OCI-LY3 (cell line): ENCODE results near the gene S100A10.

Experiments
- H2AFZ ChIP-seq: fragments of 200-600, 300-600 bp; shearing (Covaris generic); 2 replicates; pipeline ENCODE4 v1.6.0; 2014; ENCODE audit warnings: antibody characterized with exemption, low read depth, low read length
- H3K27ac ChIP-seq: fragments of 200-600, 300-600 bp; sonication (generic); 2 replicates; pipeline ENCODE4 v1.5.1; 2014; ENCODE audit warnings: mild to moderate bottlenecking, low read length, moderate library complexity, mixed read lengths
- H3K27me3 ChIP-seq: fragments of 200-600, 300-600 bp; sonication (generic); 2 replicates; pipeline ENCODE4 v1.6.1; 2014; ENCODE audit warnings: low read depth, low read length, mixed read lengths
- H3K36me3 ChIP-seq: fragments of 200-600, 300-600 bp; sonication (generic); replicated peaks from 2 replicates; pipeline ENCODE3; 2014; ENCODE audit warnings: low read depth, low read length, mixed read lengths
- H3K4me1 ChIP-seq: fragments of 300-600, 200-600 bp; sonication (generic); 2 replicates; pipeline ENCODE4 v1.6.1; 2014; ENCODE audit warnings: low read length, mixed read lengths
- H3K4me2 ChIP-seq: fragments of 200-600, 300-600 bp; sonication (generic); 2 replicates; pipeline ENCODE4 v1.6.1; 2014; ENCODE audit warnings: low read length, mixed read lengths
- H3K4me3 ChIP-seq: fragments of 300-600, 200-600 bp; sonication (generic); 2 replicates; pipeline ENCODE4 v1.5.1; 2014; ENCODE audit warnings: antibody characterized with exemption, mild to moderate bottlenecking, low read length, moderate library complexity
- H3K79me2 ChIP-seq: fragments of 300-600, 200-600 bp; shearing (Covaris generic); 2 replicates; pipeline ENCODE4 v1.6.1; 2014; ENCODE audit warnings: mild to moderate bottlenecking, low read length, mixed read lengths
- H3K9ac ChIP-seq: fragments of 300-600, 200-600 bp; shearing (Covaris generic); 2 replicates; pipeline ENCODE4 v1.6.0; 2014; ENCODE audit warnings: mild to moderate bottlenecking, low read length, moderate library complexity
- H3K9me3 ChIP-seq: fragments of 200-600, 300-600 bp; shearing (Covaris generic); 2 replicates; pipeline ENCODE4 v1.6.1; 2014; ENCODE audit warnings: low read length, mixed read lengths; ENCODE audit not compliant: insufficient read depth
- H4K20me1 ChIP-seq: fragments of 200-600, 300-600 bp; sonication (generic); 2 replicates; pipeline ENCODE4 v1.6.1; 2016; ENCODE audit warnings: low read length, mixed read lengths; ENCODE audit not compliant: insufficient read depth
- EZH2phosphoT487 ChIP-seq: fragments of 200-600 bp; shearing (Covaris generic); IDR thresholded peaks from 2 replicates; pipeline ENCODE4 v1.6.1; 2018; ENCODE audit warnings: antibody characterized with exemption, mixed run types, low read depth
- TF ChIP-seq, protein P1 (sequence below): fragments of 200-600, 300-600 bp; sonication (generic); IDR thresholded peaks from 2 replicates; pipeline ENCODE4 v1.5.1; 2014; ENCODE audit warnings: antibody characterized with exemption, low read length, low read depth

S100A10 gene

DNA sequence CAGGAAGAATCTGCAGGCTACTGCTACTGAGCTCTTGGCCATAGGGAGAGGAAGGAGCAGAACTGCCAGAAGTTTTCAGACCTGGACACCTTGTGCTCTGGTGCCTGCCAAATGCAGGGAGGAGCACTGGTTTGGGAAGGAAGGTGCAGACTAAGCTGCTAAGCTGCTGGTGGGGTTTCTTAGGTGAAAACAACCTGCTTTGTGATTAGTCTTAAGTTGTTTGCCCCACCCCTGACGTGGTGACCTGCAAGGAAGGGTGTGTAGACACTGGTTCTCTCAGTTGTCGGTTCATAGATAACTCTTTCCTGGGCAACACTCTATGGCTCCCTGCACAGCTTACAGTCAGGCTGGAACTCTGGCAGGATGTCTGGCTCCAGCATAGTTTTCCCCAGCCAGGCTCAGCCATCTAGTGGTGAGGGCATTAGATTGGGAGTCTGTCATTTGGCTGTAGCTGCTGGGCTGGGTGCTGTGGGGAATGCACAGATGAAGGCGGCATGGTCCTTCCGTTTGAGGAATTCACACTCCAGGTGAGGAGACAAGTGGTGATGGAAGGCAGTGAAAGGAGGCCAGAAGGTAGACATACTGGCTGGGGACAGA, 10.3 kb upstream of the S100A10 start:
- Histone ChIP-seq H3K27ac (no peak overlapping the region), H3K9me3 (no peaks in the 10 kb centered on the region), H2AFZ (no peak overlapping the region), H3K9ac (no peak overlapping the region), H4K20me1 (no peaks in the 10 kb centered on the region), H3K36me3 (no peaks in the 10 kb centered on the region), H3K79me2 (no peaks in the 10 kb centered on the region), H3K27me3 (peaks cover 55% of the 10 kb centered on the region), H3K4me2 (no peak overlapping the region), H3K4me1 (peaks cover 13% of the 10 kb centered on the region), H3K4me3 (no peak overlapping the region)
- TF ChIP-seq EZH2phosphoT487: no peak
- TF ChIP-seq, protein P1, sequence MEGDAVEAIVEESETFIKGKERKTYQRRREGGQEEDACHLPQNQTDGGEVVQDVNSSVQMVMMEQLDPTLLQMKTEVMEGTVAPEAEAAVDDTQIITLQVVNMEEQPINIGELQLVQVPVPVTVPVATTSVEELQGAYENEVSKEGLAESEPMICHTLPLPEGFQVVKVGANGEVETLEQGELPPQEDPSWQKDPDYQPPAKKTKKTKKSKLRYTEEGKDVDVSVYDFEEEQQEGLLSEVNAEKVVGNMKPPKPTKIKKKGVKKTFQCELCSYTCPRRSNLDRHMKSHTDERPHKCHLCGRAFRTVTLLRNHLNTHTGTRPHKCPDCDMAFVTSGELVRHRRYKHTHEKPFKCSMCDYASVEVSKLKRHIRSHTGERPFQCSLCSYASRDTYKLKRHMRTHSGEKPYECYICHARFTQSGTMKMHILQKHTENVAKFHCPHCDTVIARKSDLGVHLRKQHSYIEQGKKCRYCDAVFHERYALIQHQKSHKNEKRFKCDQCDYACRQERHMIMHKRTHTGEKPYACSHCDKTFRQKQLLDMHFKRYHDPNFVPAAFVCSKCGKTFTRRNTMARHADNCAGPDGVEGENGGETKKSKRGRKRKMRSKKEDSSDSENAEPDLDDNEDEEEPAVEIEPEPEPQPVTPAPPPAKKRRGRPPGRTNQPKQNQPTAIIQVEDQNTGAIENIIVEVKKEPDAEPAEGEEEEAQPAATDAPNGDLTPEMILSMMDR: no peak; the same call in 1 of the 2 replicates

DNA sequence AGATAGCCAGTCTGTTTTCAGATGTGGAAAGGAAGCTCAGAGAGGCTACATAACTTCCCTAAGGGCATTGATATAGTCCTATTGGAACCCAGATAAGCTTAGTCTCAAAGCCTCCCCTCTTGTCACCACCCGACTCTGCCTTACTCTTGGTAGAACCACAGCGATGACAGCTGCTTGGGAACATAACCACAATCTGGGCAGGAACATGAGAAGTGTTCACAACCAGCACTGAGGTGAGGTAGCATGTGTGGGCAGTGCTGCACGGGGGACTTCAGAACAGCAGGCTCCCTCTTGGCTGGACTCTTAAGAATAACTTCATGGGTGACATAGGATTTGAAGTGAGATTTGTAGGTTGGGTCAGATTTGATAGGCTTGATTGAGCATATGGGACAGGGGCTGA, 9.3 kb upstream of the S100A10 start:
- H3K4me1 ChIP-seq: peaks cover 13% of the 10 kb centered on the region
- no peak overlapping the region for H3K27ac ChIP-seq
- no peak overlapping the region for H3K9ac ChIP-seq
- TF ChIP-seq, protein P1: no peak
- peaks cover 48% of the 10 kb centered on the region for H3K27me3 ChIP-seq
- no peaks in the 10 kb centered on the region for H4K20me1 ChIP-seq
- H3K36me3 ChIP-seq: no peaks in the 10 kb centered on the region
- H3K79me2 ChIP-seq: no peaks in the 10 kb centered on the region
- no peak overlapping the region for H2AFZ ChIP-seq
- no peak overlapping the region for H3K4me3 ChIP-seq
- H3K4me2 ChIP-seq: no peak overlapping the region
- H3K9me3 ChIP-seq: no peaks in the 10 kb centered on the region

DNA sequence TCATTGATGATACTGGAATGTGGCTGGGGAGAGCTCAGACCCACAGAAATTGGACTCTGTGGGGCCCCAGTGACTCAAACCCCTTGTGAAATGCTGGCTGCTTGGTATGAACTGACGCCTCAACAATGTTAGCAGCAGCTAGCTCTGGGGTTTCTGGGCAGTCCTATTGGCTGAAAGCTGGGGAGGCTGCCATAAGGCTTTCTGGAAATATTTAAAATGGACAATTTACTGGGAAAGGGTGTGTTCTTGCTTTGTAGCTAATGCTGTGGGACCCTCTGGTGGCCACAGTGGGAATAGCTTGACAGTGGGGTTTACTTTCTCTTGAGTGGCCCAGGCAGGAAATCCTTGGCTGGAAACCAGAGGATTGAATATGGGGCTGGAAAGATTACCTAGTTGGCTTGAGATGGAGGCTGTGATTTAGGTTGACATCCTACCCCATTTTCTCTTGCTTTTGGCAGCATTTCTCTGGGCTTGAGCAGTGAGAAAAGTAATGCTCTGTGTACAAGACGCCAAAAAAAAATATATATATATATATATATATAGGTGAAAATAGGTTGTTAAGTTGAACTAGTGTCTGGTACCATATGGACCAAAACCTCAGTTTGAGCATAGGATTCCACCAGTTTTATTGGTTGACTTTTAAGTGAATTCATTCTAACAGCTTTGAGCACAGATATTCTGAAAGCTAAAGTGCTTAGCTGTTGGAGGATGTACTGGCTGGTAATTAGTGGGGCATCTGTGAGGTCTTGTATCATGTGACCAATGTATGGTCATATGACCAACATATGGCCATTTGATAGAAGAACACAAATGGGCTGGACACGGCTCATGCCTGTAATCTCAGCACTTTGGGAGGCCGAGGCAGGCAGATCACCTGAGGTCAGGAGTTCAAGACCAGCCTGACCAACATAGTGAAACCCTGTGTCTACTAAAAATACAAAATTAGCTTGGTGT, 8.2 kb upstream of the S100A10 start:
- H3K4me3 ChIP-seq: no peak overlapping the region
- H3K4me2 ChIP-seq: peak overlapping the region; percentile 23; the same call in 1 of the 2 replicates
- no peaks in the 10 kb centered on the region for H3K36me3 ChIP-seq
- H3K4me1 ChIP-seq: peaks cover 13% of the 10 kb centered on the region
- H3K9me3 ChIP-seq: no peaks in the 10 kb centered on the region
- H3K9ac ChIP-seq: no peak overlapping the region
- TF ChIP-seq, protein P1: peak; percentile 98
- no peak for TF ChIP-seq EZH2phosphoT487
- H2AFZ ChIP-seq: no peak overlapping the region
- no peak overlapping the region for H3K27ac ChIP-seq
- H4K20me1 ChIP-seq: no peaks in the 10 kb centered on the region
- no peaks in the 10 kb centered on the region for H3K79me2 ChIP-seq
- peaks cover 40% of the 10 kb centered on the region for H3K27me3 ChIP-seq

DNA sequence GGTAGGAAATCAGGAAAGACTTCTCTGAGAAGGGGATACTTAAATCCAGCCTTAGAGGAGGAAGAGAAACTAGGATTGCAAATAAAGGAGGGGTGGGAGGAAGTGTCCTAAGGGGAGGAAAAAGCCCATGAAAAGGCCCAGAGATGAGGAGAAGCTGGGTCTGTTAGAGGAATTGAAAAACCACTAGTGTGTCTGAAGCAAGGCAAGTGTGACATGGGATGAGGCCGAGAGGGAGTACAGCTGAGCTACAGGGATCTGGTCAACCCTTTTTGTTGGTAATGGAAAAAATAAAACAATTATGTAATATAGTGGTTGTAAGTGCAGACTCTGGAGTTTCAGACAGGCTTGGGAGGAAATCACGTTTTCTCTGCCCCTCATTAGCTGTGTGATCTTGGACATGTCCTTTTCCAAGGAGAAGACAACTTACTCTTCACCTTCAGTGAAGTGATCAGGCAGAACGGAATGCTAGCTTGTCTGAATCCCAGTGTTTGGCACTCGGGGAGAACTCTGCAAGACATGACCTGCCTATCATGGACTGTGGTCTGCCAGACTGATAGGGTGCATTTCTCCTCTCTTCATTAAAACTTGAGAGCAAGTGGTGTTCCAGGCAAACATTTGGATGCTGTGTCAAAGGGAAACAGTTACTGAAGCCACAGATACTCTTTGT, 7.4 kb upstream of the S100A10 start:
- peaks cover 18% of the 10 kb centered on the region for H3K4me1 ChIP-seq
- TF ChIP-seq, protein P1: no peak
- no peak for TF ChIP-seq EZH2phosphoT487
- peak overlapping the region; percentile 23 for H3K4me2 ChIP-seq
- H4K20me1 ChIP-seq: no peaks in the 10 kb centered on the region
- no peaks in the 10 kb centered on the region for H3K9me3 ChIP-seq
- no peaks in the 10 kb centered on the region for H3K36me3 ChIP-seq
- no peak overlapping the region for H3K4me3 ChIP-seq
- H3K79me2 ChIP-seq: no peaks in the 10 kb centered on the region
- H2AFZ ChIP-seq: no peak overlapping the region
- no peak overlapping the region for H3K9ac ChIP-seq
- H3K27me3 ChIP-seq: peaks cover 35% of the 10 kb centered on the region
- no peak overlapping the region for H3K27ac ChIP-seq
